BJ (cell line): Measurements from ENCODE around the gene TGM2. TPM values are rescaled to one million over a fixed set of nuclear protein-coding genes. Genes with fewer than 3 reads are reported as not detected.

Experiments used
- CTCF ChIA-PET: fragments of 350-600 bp; formaldehyde crosslinking; extraction: SDS; loops from one replicate; lab custom pipeline; 2021; ENCODE audit warnings: antibody characterized with exemption, inconsistent platforms; lab: Yijun Ruan, JAX
- POLR2A ChIA-PET: fragments of 300-600 bp; sonication (Branson Sonifier 250); formaldehyde crosslinking; extraction: SDS; loops from one replicate; lab custom pipeline; 2021; ENCODE audit warnings: antibody characterized with exemption; lab: Charles Lee
- DNase-seq: peaks from one replicate; pipeline ENCODE4 v3.0.0-alpha.2; 2011; ENCODE audit warnings: low read depth
- H3K27me3 ChIP-seq: 2 replicates; pipeline ENCODE4 v1.6.0; 2011; ENCODE audit warnings: low read length; ENCODE audit not compliant: control insufficient read depth, insufficient read depth
- H3K36me3 ChIP-seq: 2 replicates; pipeline ENCODE4 v1.5.1; 2011; ENCODE audit warnings: low read length; ENCODE audit not compliant: control insufficient read depth, insufficient read depth
- H3K4me3 ChIP-seq: 2 replicates; pipeline ENCODE4 v1.5.1; 2011; ENCODE audit warnings: low read depth, mild to moderate bottlenecking, control low read depth, low read length
- CTCF ChIP-seq: IDR thresholded peaks from 2 replicates; pipeline ENCODE4 v1.5.1; 2011; ENCODE audit warnings: low read depth, mild to moderate bottlenecking, control low read depth, inconsistent platforms, low read length, moderate library complexity; ENCODE audit not compliant: insufficient read depth
- polyA plus RNA-seq: library from polyadenylated mRNA; depleted of rRNA; stranded (reverse); fragments of >200 nt; gene quantifications from 2 replicates; pipeline ENCODE4 v1.2.3, GENCODE V29; 2011

TGM2 gene
- polyA plus RNA-seq, 1 experiment = 397 TPM

- H3K27me3 ChIP-seq = no peaks in the 10 kb centered on the region
- no peak overlapping the region for H3K4me3 ChIP-seq
- no peak for DNase-seq
- POLR2A ChIA-PET = no interaction called here
- H3K36me3 ChIP-seq = peaks cover 31% of the 10 kb centered on the region
- no peak for TF ChIP-seq CTCF
- CTCF ChIA-PET = interaction anchor here (1.1 to 2.9 kb wide), 3 partner anchors 8 to 66 kb away, joined by 3 to 11 read pairs (median 6); partner anchors contain the start of gene TGM2
These were observed 9.3 kb downstream of the TGM2 start for GRCh38 chr20:38155811-38156210.

- no peak overlapping the region for H3K4me3 ChIP-seq
- no peaks in the 10 kb centered on the region for H3K27me3 ChIP-seq
- ChIA-PET CTCF (interaction anchor here (1.0 to 3.6 kb wide), 4 partner anchors 10 to 91 kb away, joined by 3 to 12 read pairs (median 8); partner anchors contain the start of gene TGM2), POLR2A (no interaction called here)
- DNase-seq = no peak
- peaks cover 35% of the 10 kb centered on the region for H3K36me3 ChIP-seq
- TF ChIP-seq CTCF = no peak
These were observed 11.7 kb downstream of the TGM2 start for GRCh38 chr20:38153401-38153800.

- DNase-seq = no peak
- ChIA-PET POLR2A (no interaction called here), CTCF (interaction anchor here (1.0 to 3.6 kb wide), 6 partner anchors 11 to 79 kb away, joined by 3 to 12 read pairs (median 3); partner anchors contain the start of gene TGM2)
- no peak for TF ChIP-seq CTCF
- H3K36me3 ChIP-seq = peaks cover 37% of the 10 kb centered on the region
- H3K27me3 ChIP-seq = no peaks in the 10 kb centered on the region
- H3K4me3 ChIP-seq = no peak overlapping the region
These were observed 12.3 kb downstream of the TGM2 start for GRCh38 chr20:38152621-38153221.

GRCh38 chr20:38152175-38152620, 12.9 kb downstream of the TGM2 start:
- POLR2A ChIA-PET = no interaction called here

More at GRCh38 chr20:38152175-38152620, 12.9 kb downstream of the TGM2 start:
- no peak for TF ChIP-seq CTCF
- CTCF ChIA-PET = interaction anchor here (1.0 to 3.6 kb wide), 8 partner anchors 12 to 90 kb away, joined by 3 to 12 read pairs (median 3); partner anchors contain the start of gene TGM2
- Histone ChIP-seq H3K36me3 (peaks cover 36% of the 10 kb centered on the region), H3K27me3 (no peaks in the 10 kb centered on the region), H3K4me3 (no peak overlapping the region)
- DNase-seq = no peak
